H9 (cell line): Measurements from ENCODE around the gene SDHB. TPM values are rescaled to one million over a fixed set of nuclear protein-coding genes. Genes with fewer than 3 reads are reported as not detected.

ENCODE experiments used
- DNase-seq: peaks from one replicate; pipeline ENCODE4 v3.0.0-alpha.2; 2017
- H2AFZ ChIP-seq: one replicate; pipeline ENCODE4 v1.6.1; 2013; ENCODE audit warnings: mild to moderate bottlenecking, low read length, control low read depth, moderate library complexity
- H2AK5ac ChIP-seq: 2 replicates; pipeline ENCODE4 v1.6.1; 2013; ENCODE audit warnings: low read length, control low read depth, mixed read lengths; ENCODE audit not compliant: insufficient read length
- H2BK120ac ChIP-seq: one replicate; pipeline ENCODE4 v1.6.1; 2013; ENCODE audit warnings: low read depth, mild to moderate bottlenecking, low read length, control low read depth, inconsistent platforms; ENCODE audit not compliant: poor library complexity, severe bottlenecking
- H2BK12ac ChIP-seq: 2 replicates; pipeline ENCODE4 v1.6.1; 2013; ENCODE audit warnings: low read length, control low read depth, mixed read lengths, low read depth; ENCODE audit not compliant: insufficient read length
- H2BK15ac ChIP-seq: 2 replicates; pipeline ENCODE4 v1.6.1; 2013; ENCODE audit warnings: low read depth, low read length, control low read depth
- H2BK20ac ChIP-seq: one replicate; pipeline ENCODE4 v1.6.1; 2013; ENCODE audit warnings: low read depth, mild to moderate bottlenecking, low read length, control low read depth, inconsistent platforms; ENCODE audit not compliant: poor library complexity, severe bottlenecking
- H2BK5ac ChIP-seq: 2 replicates; pipeline ENCODE4 v1.6.1; 2013; ENCODE audit warnings: low read length, control low read depth, mixed read lengths; ENCODE audit not compliant: insufficient read length
- H3K14ac ChIP-seq: 2 replicates; pipeline ENCODE4 v1.6.1; 2013; ENCODE audit warnings: low read length, control low read depth; ENCODE audit not compliant: insufficient read depth
- H3K18ac ChIP-seq: 2 replicates; pipeline ENCODE4 v1.6.1; 2013; ENCODE audit warnings: low read depth, mild to moderate bottlenecking, mixed read lengths, low read length, control low read depth; ENCODE audit not compliant: insufficient read length
- H3K23ac ChIP-seq: 2 replicates; pipeline ENCODE4 v1.6.1; 2013; ENCODE audit warnings: low read length, control low read depth, mixed read lengths, low read depth; ENCODE audit not compliant: insufficient read length
- H3K23me2 ChIP-seq: 2 replicates; pipeline ENCODE4 v1.6.1; 2013; ENCODE audit warnings: low read depth, mild to moderate bottlenecking, mixed read lengths, low read length, control low read depth; ENCODE audit not compliant: insufficient read length, poor library complexity, severe bottlenecking
- H3K27ac ChIP-seq: 2 replicates; pipeline ENCODE4 v1.5.1; 2013; ENCODE audit warnings: low read length, control low read depth, mixed read lengths, low read depth; ENCODE audit not compliant: insufficient read length
- H3K27me3 ChIP-seq: 2 replicates; pipeline ENCODE4 v1.6.1; 2013; ENCODE audit warnings: low read length, control low read depth, inconsistent platforms; ENCODE audit not compliant: insufficient read depth
- H3K4ac ChIP-seq: 2 replicates; pipeline ENCODE4 v1.6.1; 2013; ENCODE audit warnings: low read depth, mild to moderate bottlenecking, control low read depth, inconsistent platforms, low read length, moderate library complexity
- H3K4me1 ChIP-seq: 2 replicates; pipeline ENCODE4 v1.6.1; 2013; ENCODE audit warnings: low read length, control low read depth, inconsistent platforms; ENCODE audit not compliant: insufficient read depth
- H3K4me2 ChIP-seq: 2 replicates; pipeline ENCODE4 v1.6.1; 2013; ENCODE audit warnings: low read length, control low read depth, mixed read lengths; ENCODE audit not compliant: insufficient read length, insufficient read depth
- H3K56ac ChIP-seq: 2 replicates; pipeline ENCODE4 v1.6.1; 2013; ENCODE audit warnings: low read depth, mild to moderate bottlenecking, mixed read lengths, low read length, control low read depth; ENCODE audit not compliant: insufficient read length
- H3K79me1 ChIP-seq: 2 replicates; pipeline ENCODE4 v1.6.1; 2013; ENCODE audit warnings: low read depth, mild to moderate bottlenecking, moderate library complexity, low read length, control low read depth, inconsistent platforms; ENCODE audit not compliant: insufficient read depth, poor library complexity, severe bottlenecking
- H3K79me2 ChIP-seq: 2 replicates; pipeline ENCODE4 v1.6.1; 2013; ENCODE audit warnings: low read length, control low read depth, inconsistent platforms; ENCODE audit not compliant: insufficient read depth
- H3K9ac ChIP-seq: 2 replicates; pipeline ENCODE4 v1.6.1; 2013; ENCODE audit warnings: low read length, control low read depth, mixed read lengths; ENCODE audit not compliant: insufficient read length; ENCODE audit errors: extremely low read depth
- H3K9me3 ChIP-seq: one replicate; pipeline ENCODE4 v1.6.1; 2013; ENCODE audit warnings: low read depth, low read length, inconsistent platforms; ENCODE audit not compliant: control insufficient read depth
- H3T11ph ChIP-seq: one replicate; pipeline ENCODE4 v1.6.1; 2013; ENCODE audit warnings: mild to moderate bottlenecking, low read length, control low read depth, inconsistent platforms
- H4K20me1 ChIP-seq: one replicate; pipeline ENCODE4 v1.6.1; 2013; ENCODE audit not compliant: control insufficient read depth, insufficient read length, insufficient read depth
- H4K5ac ChIP-seq: 2 replicates; pipeline ENCODE4 v1.6.1; 2013; ENCODE audit warnings: low read depth, mild to moderate bottlenecking, mixed read lengths, low read length, control low read depth; ENCODE audit not compliant: insufficient read length
- H4K8ac ChIP-seq: replicated peaks from 2 replicates; pipeline ENCODE4 v1.6.1; 2013; ENCODE audit warnings: low read length, control low read depth, mixed read lengths, low read depth; ENCODE audit not compliant: insufficient read length
- H4K91ac ChIP-seq: 2 replicates; pipeline ENCODE4 v1.6.1; 2013; ENCODE audit warnings: low read depth, mild to moderate bottlenecking, moderate library complexity, mixed read lengths, low read length, control low read depth; ENCODE audit not compliant: insufficient read length
- H3K27ac Mint-ChIP-seq, 3 experiments: 2 replicates in 2 of 3; 3 replicates in 1 of 3; pipeline ENCODE4 v1.8.0; 2020 to 2021; ENCODE audit warnings: mixed read lengths in 3 of 3, mild to moderate bottlenecking in 1 of 3, moderate library complexity in 1 of 3
- H3K27me3 Mint-ChIP-seq: 2 replicates; pipeline ENCODE4 v1.8.0; 2021; ENCODE audit warnings: low read depth, mild to moderate bottlenecking, moderate library complexity, mixed read lengths
- H3K36me3 Mint-ChIP-seq, 3 experiments: 2 replicates in 2 of 3; 3 replicates in 1 of 3; pipeline ENCODE4 v1.8.0; 2020 to 2021; ENCODE audit warnings: low read depth in 3 of 3, mixed read lengths in 3 of 3; ENCODE audit not compliant: insufficient read depth in 1 of 3
- H3K4me1 Mint-ChIP-seq, 2 experiments: 2 replicates each; pipeline ENCODE4 v1.8.0; 2020; ENCODE audit warnings: mixed read lengths in 2 of 2
- H3K4me3 Mint-ChIP-seq, 2 experiments: 2 replicates in 1 of 2; 3 replicates in 1 of 2; pipeline ENCODE4 v1.8.0; 2020 to 2021; ENCODE audit warnings: mild to moderate bottlenecking in 2 of 2, mixed read lengths in 2 of 2, moderate library complexity in 1 of 2
- H3K9me3 Mint-ChIP-seq, 2 experiments: 2 replicates in 1 of 2; 3 replicates in 1 of 2; pipeline ENCODE4 v1.8.0; 2020; ENCODE audit warnings: mild to moderate bottlenecking in 2 of 2, mixed read lengths in 2 of 2, moderate library complexity in 1 of 2
- WGBS: extraction: QIAGEN DNeasy Blood & Tissue Kit; methylation state at CpG from one replicate; pipeline ENCODE4 v1.1.7; 2013; ENCODE audit warnings: missing lambda C conversion rate, low lambda C conversion rate, mixed read lengths; ENCODE audit not compliant: insufficient read length; ENCODE audit errors: extremely low coverage; 5-methylcytosine and 5-hydroxymethylcytosine counted together
- total RNA-seq: library from RNA; stranded (reverse); gene quantifications from 2 replicates; pipeline ENCODE4 v1.2.1, GENCODE V29; 2021
- TF ChIP-seq, protein P1 (sequence below): fragments of 200-600 bp; sonication (generic); conservative IDR thresholded peaks from 3 replicates; pipeline ENCODE4 v1.8.0; 2021; ENCODE audit warnings: antibody characterized with exemption, mild to moderate bottlenecking

SDHB gene
- total RNA-seq, 1 experiment from 2014 or later = 77.5 TPM

DNA sequence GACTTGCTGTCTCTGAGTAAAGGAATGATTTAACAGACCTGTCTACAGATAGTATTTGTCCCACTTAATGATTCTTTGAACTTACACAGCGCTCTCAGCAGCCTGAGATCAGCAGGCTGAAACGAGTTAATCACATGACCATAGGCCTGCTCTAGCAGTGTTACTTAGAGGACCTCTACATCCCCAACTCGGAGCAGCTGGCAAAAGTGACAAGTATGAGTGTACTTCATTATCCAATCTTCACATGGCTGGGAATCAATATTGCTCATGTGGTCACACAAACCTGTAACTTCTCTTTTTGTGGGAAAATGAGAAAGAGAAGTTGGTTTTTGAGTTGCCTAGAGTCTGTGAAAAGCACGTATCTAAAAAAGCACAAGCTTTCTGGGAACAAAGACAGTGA, 30.7 kb downstream of the SDHB start:
- Mint-ChIP-seq H3K4me3 (no peak overlapping the region), H3K36me3 (peaks cover 27 to 90% (median 78%) of the 10 kb centered on the region in 3 experiments; a peak in 6 of 7 replicates), H3K27ac (no peak overlapping the region; a peak in 2 of 7 replicates), H3K4me1 (peaks cover 0 to 5% of the 10 kb centered on the region in 2 experiments; a peak in 1 of 4 replicates), H3K9me3 (no peaks in the 10 kb centered on the region), H3K27me3 (no peaks in the 10 kb centered on the region)
- no peak overlapping the region for H3T11ph ChIP-seq
- H3K9ac ChIP-seq = no peak overlapping the region
- no peaks in the 10 kb centered on the region for H3K23me2 ChIP-seq
- no peak overlapping the region for H2BK20ac ChIP-seq
- WGBS = no CpG with 5 or more reads among the region's 4 CpGs
- H4K8ac ChIP-seq = no peak overlapping the region
- no peaks in the 10 kb centered on the region for H3K27me3 ChIP-seq
- H3K18ac ChIP-seq = no peak overlapping the region
- H3K4me2 ChIP-seq = no peak overlapping the region
- no peak overlapping the region for H2BK15ac ChIP-seq
- no peaks in the 10 kb centered on the region for H3K79me2 ChIP-seq
- no peaks in the 10 kb centered on the region for H4K20me1 ChIP-seq
- H3K9me3 ChIP-seq = no peaks in the 10 kb centered on the region
- no peak overlapping the region for H4K5ac ChIP-seq
- H3K23ac ChIP-seq = no peak overlapping the region
- H3K4me1 ChIP-seq = no peaks in the 10 kb centered on the region
- no peak overlapping the region for H2BK12ac ChIP-seq
- no peak overlapping the region for H4K91ac ChIP-seq
- DNase-seq = no peak
- no peak overlapping the region for H3K14ac ChIP-seq
- H3K27ac ChIP-seq = no peak overlapping the region
- H3K4ac ChIP-seq = no peak overlapping the region
- no peaks in the 10 kb centered on the region for H3K79me1 ChIP-seq
- no peak overlapping the region for H2AFZ ChIP-seq
- H3K56ac ChIP-seq = no peak overlapping the region
- no peak overlapping the region for H2AK5ac ChIP-seq
- TF ChIP-seq, protein P1, sequence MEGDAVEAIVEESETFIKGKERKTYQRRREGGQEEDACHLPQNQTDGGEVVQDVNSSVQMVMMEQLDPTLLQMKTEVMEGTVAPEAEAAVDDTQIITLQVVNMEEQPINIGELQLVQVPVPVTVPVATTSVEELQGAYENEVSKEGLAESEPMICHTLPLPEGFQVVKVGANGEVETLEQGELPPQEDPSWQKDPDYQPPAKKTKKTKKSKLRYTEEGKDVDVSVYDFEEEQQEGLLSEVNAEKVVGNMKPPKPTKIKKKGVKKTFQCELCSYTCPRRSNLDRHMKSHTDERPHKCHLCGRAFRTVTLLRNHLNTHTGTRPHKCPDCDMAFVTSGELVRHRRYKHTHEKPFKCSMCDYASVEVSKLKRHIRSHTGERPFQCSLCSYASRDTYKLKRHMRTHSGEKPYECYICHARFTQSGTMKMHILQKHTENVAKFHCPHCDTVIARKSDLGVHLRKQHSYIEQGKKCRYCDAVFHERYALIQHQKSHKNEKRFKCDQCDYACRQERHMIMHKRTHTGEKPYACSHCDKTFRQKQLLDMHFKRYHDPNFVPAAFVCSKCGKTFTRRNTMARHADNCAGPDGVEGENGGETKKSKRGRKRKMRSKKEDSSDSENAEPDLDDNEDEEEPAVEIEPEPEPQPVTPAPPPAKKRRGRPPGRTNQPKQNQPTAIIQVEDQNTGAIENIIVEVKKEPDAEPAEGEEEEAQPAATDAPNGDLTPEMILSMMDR = no peak
- no peak overlapping the region for H2BK5ac ChIP-seq
- no peak overlapping the region for H2BK120ac ChIP-seq
